ENCODE results near the gene RPEL1. TPM values are rescaled to one million over a fixed set of nuclear protein-coding genes. Genes with fewer than 3 reads are reported as not detected.

RPEL1 gene
- total RNA-seq, 1 experiment from 2014 or later = 0.57 TPM

GRCh38 chr10:103277713-103278536 lies 32.2 kb downstream of the RPEL1 start:
- no peak for DNase-seq
- H3K36me3 Mint-ChIP-seq (ENCODE audit: insufficient read depth, unreplicated experiment) = peaks cover 8% of the 10 kb centered on the region
- no peak for TF ChIP-seq CTCF (IDR thresholded peaks at IDR 0.05; ENCODE audit: unreplicated experiment)
- H3K27me3 Mint-ChIP-seq (ENCODE audit: unreplicated experiment) = peaks cover 73% of the 10 kb centered on the region
- intact Hi-C loops (cut with micrococcal nuclease; ENCODE audit: unreplicated experiment) = no loop called here
- H3K9me3 Mint-ChIP-seq (ENCODE audit: low read depth, unreplicated experiment) = no peaks in the 10 kb centered on the region
- CTCF ChIA-PET = no interaction called here
- no TSS peak for BruUV-seq (replicated peaks)
- H3K4me1 Mint-ChIP-seq (ENCODE audit: low read depth, unreplicated experiment) = peaks cover 3% of the 10 kb centered on the region
- H3K4me3 Mint-ChIP-seq (ENCODE audit: low read depth, unreplicated experiment) = peak overlapping the region; percentile 74
- H3K27ac Mint-ChIP-seq (ENCODE audit: unreplicated experiment) = no peak overlapping the region

GRCh38 chr10:103278537-103278823 lies 32.8 kb downstream of the RPEL1 start:
- Mint-ChIP-seq H3K4me1 (ENCODE audit: low read depth, unreplicated experiment) (no peaks in the 10 kb centered on the region), H3K36me3 (ENCODE audit: insufficient read depth, unreplicated experiment) (peaks cover 8% of the 10 kb centered on the region), H3K4me3 (ENCODE audit: low read depth, unreplicated experiment) (peak overlapping the region; percentile 54), H3K27ac (ENCODE audit: unreplicated experiment) (peak overlapping the region; percentile 44), H3K27me3 (ENCODE audit: unreplicated experiment) (peaks cover 73% of the 10 kb centered on the region), H3K9me3 (ENCODE audit: low read depth, unreplicated experiment) (no peaks in the 10 kb centered on the region)
- no TSS peak for BruUV-seq (replicated peaks)
- no peak for DNase-seq
- CTCF ChIA-PET = no interaction called here
- intact Hi-C loops (cut with micrococcal nuclease; ENCODE audit: unreplicated experiment) = no loop called here
- no peak for TF ChIP-seq CTCF (IDR thresholded peaks at IDR 0.05; ENCODE audit: unreplicated experiment)

DNA sequence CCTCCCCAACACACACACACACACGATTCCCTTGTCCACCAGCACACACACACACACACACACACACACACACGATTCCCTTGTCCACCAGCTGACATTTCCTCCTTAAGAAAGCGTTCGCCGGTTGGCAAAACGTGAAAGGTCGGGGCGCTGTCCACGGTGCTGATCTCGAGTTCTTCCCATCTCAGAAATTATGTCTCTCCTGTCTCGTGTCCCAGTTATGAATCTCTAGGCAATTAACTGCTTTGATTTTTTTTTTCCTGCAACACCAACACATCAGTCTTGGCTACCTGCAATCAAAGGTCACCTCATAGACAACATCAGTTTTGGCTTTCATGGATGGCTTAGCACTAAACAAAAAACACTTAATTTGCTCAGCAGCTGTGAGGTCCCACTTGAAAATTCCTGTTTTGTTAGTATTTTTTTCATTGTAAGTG lies 33.2 kb downstream of the RPEL1 start:
- H3K4me3 Mint-ChIP-seq (ENCODE audit: low read depth, unreplicated experiment) = peak overlapping the region; percentile 54
- peak overlapping the region; percentile 44 for H3K27ac Mint-ChIP-seq (ENCODE audit: unreplicated experiment)
- DNase-seq = peak; percentile 20
- no peaks in the 10 kb centered on the region for H3K4me1 Mint-ChIP-seq (ENCODE audit: low read depth, unreplicated experiment)
- intact Hi-C loops (cut with micrococcal nuclease; ENCODE audit: unreplicated experiment) = no loop called here
- H3K27me3 Mint-ChIP-seq (ENCODE audit: unreplicated experiment) = peaks cover 73% of the 10 kb centered on the region
- no peak for TF ChIP-seq CTCF (IDR thresholded peaks at IDR 0.05; ENCODE audit: unreplicated experiment)
- no TSS peak for BruUV-seq (replicated peaks)
- H3K9me3 Mint-ChIP-seq (ENCODE audit: low read depth, unreplicated experiment) = no peaks in the 10 kb centered on the region
- H3K36me3 Mint-ChIP-seq (ENCODE audit: insufficient read depth, unreplicated experiment) = peaks cover 8% of the 10 kb centered on the region
- CTCF ChIA-PET = no interaction called here

DNA sequence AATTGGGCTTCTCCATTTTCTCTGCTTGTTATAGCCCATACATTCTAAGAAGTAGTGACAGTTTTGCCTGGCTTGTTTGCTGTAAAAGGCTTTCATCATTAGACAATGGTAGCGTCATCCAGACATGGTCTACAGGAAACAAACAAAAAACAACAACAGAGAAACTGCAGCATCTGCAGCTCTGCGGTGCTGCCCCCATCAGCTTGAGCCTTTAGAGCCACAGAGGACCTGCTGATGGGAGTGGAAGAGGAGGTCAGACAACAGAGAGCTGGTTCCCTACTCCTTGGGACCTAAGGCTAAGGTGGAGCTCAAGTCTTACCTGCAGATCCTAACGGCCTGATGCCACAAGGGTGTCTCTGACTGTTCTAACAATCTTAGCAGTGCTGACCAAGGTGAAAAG lies 34.3 kb downstream of the RPEL1 start:
- TF ChIP-seq CTCF (IDR thresholded peaks at IDR 0.05; ENCODE audit: unreplicated experiment) = no peak
- no peak overlapping the region for H3K4me3 Mint-ChIP-seq (ENCODE audit: low read depth, unreplicated experiment)
- H3K9me3 Mint-ChIP-seq (ENCODE audit: low read depth, unreplicated experiment) = no peaks in the 10 kb centered on the region
- BruUV-seq (replicated peaks) = no TSS peak
- peaks cover 8% of the 10 kb centered on the region for H3K36me3 Mint-ChIP-seq (ENCODE audit: insufficient read depth, unreplicated experiment)
- intact Hi-C loops (cut with micrococcal nuclease; ENCODE audit: unreplicated experiment) = no loop called here
- DNase-seq = no peak
- H3K27me3 Mint-ChIP-seq (ENCODE audit: unreplicated experiment) = peaks cover 73% of the 10 kb centered on the region
- CTCF ChIA-PET = no interaction called here
- H3K27ac Mint-ChIP-seq (ENCODE audit: unreplicated experiment) = no peak overlapping the region
- no peaks in the 10 kb centered on the region for H3K4me1 Mint-ChIP-seq (ENCODE audit: low read depth, unreplicated experiment)

Measured in Calu3 (cell line).